Transverse colon (tissue), 4 donors: Measurements from ENCODE around the gene RPP38. TPM values are rescaled to one million over a fixed set of nuclear protein-coding genes. Genes with fewer than 3 reads are reported as not detected.
A peak's percentile ranks its signal among the peaks of the same experiment; 100 is the strongest.

Experiments
- DNase-seq: peaks from one replicate; pipeline ENCODE4 v3.0.0-alpha.2; 2019
- H3K27ac ChIP-seq, 4 donors: fragments of 200-600 bp; sonication (generic); 2 replicates each; pipeline ENCODE4 v1.5.1; 2016 to 2018; ENCODE audit warnings: inconsistent platforms in 4 of 4
- H3K27me3 ChIP-seq: fragments of 200-600 bp; sonication (generic); 2 replicates; pipeline ENCODE4 v1.5.1; 2017; ENCODE audit warnings: inconsistent platforms
- H3K36me3 ChIP-seq, 4 donors: fragments of 200-600 bp; sonication (generic); 2 replicates each; pipeline ENCODE4 v1.5.1; 2017 to 2019; ENCODE audit warnings: inconsistent platforms in 4 of 4
- H3K4me1 ChIP-seq, 4 donors: fragments of 200-600 bp; sonication (generic); 2 replicates each; pipeline ENCODE4 v1.5.1; 2017 to 2020; ENCODE audit warnings: inconsistent platforms in 4 of 4
- H3K4me3 ChIP-seq, 4 donors: fragments of 200-600 bp; sonication (generic); 1 replicate in 1 of 4; 2 replicates in 3 of 4; pipeline versions ENCODE4 v1.5.1 to v1.6.1; 2017 to 2019; ENCODE audit warnings: inconsistent platforms in 4 of 4
- H3K9me3 ChIP-seq, 2 donors: fragments of 200-600 bp; sonication (generic); 2 replicates each; pipeline ENCODE4 v1.5.1; 2017 to 2019; ENCODE audit warnings: inconsistent platforms in 2 of 2
- CTCF ChIP-seq, 5 experiments: fragments of 200-600 bp in 3 of 5; fragments of 450-650 bp in 2 of 5; sonication (generic) in 3 of 5; IDR thresholded peaks; 1 replicate in 2 of 5; 2 replicates in 3 of 5; pipeline ENCODE4 v1.5.1; 2016 to 2017; ENCODE audit warnings: antibody characterized with exemption in 5 of 5, inconsistent platforms in 3 of 5, mild to moderate bottlenecking in 2 of 5, moderate library complexity in 1 of 5
- EP300 ChIP-seq: sonication (generic); formaldehyde crosslinking; IDR thresholded peaks from one replicate; pipeline ENCODE4 v1.6.1; 2017; ENCODE audit warnings: antibody characterized with exemption, low read depth
- POLR2A ChIP-seq: fragments of 450-650 bp; IDR thresholded peaks from one replicate; pipeline ENCODE4 v1.6.1; 2016; ENCODE audit warnings: antibody characterized with exemption, mild to moderate bottlenecking, moderate library complexity
- POLR2AphosphoS5 ChIP-seq, 3 donors: sonication (generic); formaldehyde crosslinking; IDR thresholded peaks; one replicate each; pipeline ENCODE4 v1.6.1; 2016; ENCODE audit warnings: antibody characterized with exemption in 3 of 3
- WGBS, 2 donors: methylation state at CpG; one replicate each; pipeline ENCODE4 v1.1.5; 2018; ENCODE audit warnings: low coverage in 1 of 2; 5-methylcytosine and 5-hydroxymethylcytosine counted together
- in situ Hi-C, 4 donors: fragments of 200-750 bp; cut with MboI; loops; one replicate each; pipeline versions ENCODE4 v1.15.0 to v1.15.1; 2017; ENCODE audit warnings: low sequenced_read_pairs in 3 of 4, low pct_ligation_motif_present in 1 of 4, low pct_unique_long_range_greater_than_20kb in 1 of 4
- intact Hi-C: fragments of 100-400 bp; cut with DNase I; formaldehyde crosslinking; loops from one replicate; pipeline ENCODE4 v1.15.1; 2023; ENCODE audit warnings: low total_unique reads
- total RNA-seq, 4 donors: library from RNA; depleted of rRNA; stranded (reverse); fragments of >200 nt; gene quantifications; one replicate each; pipeline ENCODE4 v1.1.0, GENCODE V29; 2016

RPP38 gene
- 100 to 1,000 TPM in 1 of 4 donors, 10 to 100 TPM in 2, 1 to 10 TPM in 1; 4.1 to 103 (median 20.9) TPM for total RNA-seq

- intact Hi-C loops = no loop called here
- 0 to 2% methylated on average over 1 to 60 of the region's 84 CpGs for WGBS, 2 donors
- DNase-seq = peak; percentile 98
Observed at GRCh38 chr10:15097011-15097812, at the start of gene RPP38. Gene RPP38 (plus strand): TSS chr10:15097355. CDS start chr10:15103315, 5,960 bp downstream.

GRCh38 chr10:15049533-15049932, 47.6 kb upstream of the RPP38 start:
- TF ChIP-seq POLR2A = no peak
- no peak for TF ChIP-seq CTCF (IDR thresholded peaks at IDR 0.05)
- TF ChIP-seq POLR2AphosphoS5 (IDR thresholded peaks at IDR 0.05) = no peak
- no peak for TF ChIP-seq EP300
- in situ Hi-C loops = no loop called here

More at GRCh38 chr10:15097011-15097812, at the start of gene RPP38:
- Histone ChIP-seq H3K9me3 (no peaks in the 10 kb centered on the region), H3K27me3 (no peaks in the 10 kb centered on the region), H3K4me1 (peaks cover 17 to 32% (median 26%) of the 10 kb centered on the region in 4 donors), H3K27ac (peak within 1 kb of the TSS; percentile 87 to 99 (median 96)), H3K36me3 (no peaks in the 10 kb centered on the region), H3K4me3 (peak within 1 kb of the TSS; percentile 58 to 95 (median 82))
- in situ Hi-C loops = no loop called here
- TF ChIP-seq EP300 (no peak), POLR2AphosphoS5 (IDR thresholded peaks at IDR 0.05) (peak; percentile 66 to 88 (median 81)), POLR2A (peak; percentile 84)

GRCh38 chr10:15052121-15052520, 45.0 kb upstream of the RPP38 start:
- DNase-seq = no peak
- no peak for TF ChIP-seq EP300
- TF ChIP-seq CTCF (IDR thresholded peaks at IDR 0.05) = no peak
- no peak for TF ChIP-seq POLR2AphosphoS5 (IDR thresholded peaks at IDR 0.05)
- TF ChIP-seq POLR2A = no peak
- Histone ChIP-seq H3K36me3 (no peaks in the 10 kb centered on the region), H3K27ac (no peak overlapping the region), H3K4me1 (no peaks in the 10 kb centered on the region), H3K27me3 (no peaks in the 10 kb centered on the region), H3K4me3 (no peak overlapping the region), H3K9me3 (no peaks in the 10 kb centered on the region)
- intact Hi-C loops = no loop called here
- in situ Hi-C loops = no loop called here
- 91 to 92% methylated on average over 7 of the region's 7 CpGs for WGBS, 2 donors

More at GRCh38 chr10:15049533-15049932, 47.6 kb upstream of the RPP38 start:
- no peak overlapping the region for H3K27ac ChIP-seq
- no peaks in the 10 kb centered on the region for H3K36me3 ChIP-seq
- no peak for DNase-seq
- H3K27me3 ChIP-seq = no peaks in the 10 kb centered on the region
- no peak overlapping the region for H3K4me3 ChIP-seq
- no peaks in the 10 kb centered on the region for H3K9me3 ChIP-seq
- intact Hi-C loops = no loop called here
- H3K4me1 ChIP-seq = no peaks in the 10 kb centered on the region

- WGBS, 2 donors = 98 to 100% methylated on average over 2 to 3 of the region's 3 CpGs
- Histone ChIP-seq H3K27ac (no peak overlapping the region), H3K4me1 (no peaks in the 10 kb centered on the region), H3K27me3 (no peaks in the 10 kb centered on the region), H3K9me3 (no peaks in the 10 kb centered on the region), H3K4me3 (no peak overlapping the region), H3K36me3 (no peaks in the 10 kb centered on the region)
- DNase-seq = no peak
- no peak for TF ChIP-seq POLR2A
- in situ Hi-C loops (no loop called here), intact Hi-C loops (no loop called here)
Observed at GRCh38 chr10:15053061-15053460, 44.1 kb upstream of the RPP38 start.

GRCh38 chr10:15058689-15059088, 38.5 kb upstream of the RPP38 start:
- 38 to 58% methylated on average over 1 of the region's 1 CpG for WGBS, 2 donors
- no peaks in the 10 kb centered on the region for H3K36me3 ChIP-seq
- TF ChIP-seq EP300 (no peak), CTCF (IDR thresholded peaks at IDR 0.05) (no peak), POLR2AphosphoS5 (IDR thresholded peaks at IDR 0.05) (no peak), POLR2A (no peak)
- H3K27ac ChIP-seq = no peak overlapping the region
- H3K27me3 ChIP-seq = no peaks in the 10 kb centered on the region
- no peaks in the 10 kb centered on the region for H3K9me3 ChIP-seq
- H3K4me1 ChIP-seq = no peaks in the 10 kb centered on the region
- in situ Hi-C loops (no loop called here), intact Hi-C loops (no loop called here)
- no peak overlapping the region for H3K4me3 ChIP-seq
- DNase-seq = no peak
